ENCODE results near the gene GALK1.

Gene GALK1

DNA sequence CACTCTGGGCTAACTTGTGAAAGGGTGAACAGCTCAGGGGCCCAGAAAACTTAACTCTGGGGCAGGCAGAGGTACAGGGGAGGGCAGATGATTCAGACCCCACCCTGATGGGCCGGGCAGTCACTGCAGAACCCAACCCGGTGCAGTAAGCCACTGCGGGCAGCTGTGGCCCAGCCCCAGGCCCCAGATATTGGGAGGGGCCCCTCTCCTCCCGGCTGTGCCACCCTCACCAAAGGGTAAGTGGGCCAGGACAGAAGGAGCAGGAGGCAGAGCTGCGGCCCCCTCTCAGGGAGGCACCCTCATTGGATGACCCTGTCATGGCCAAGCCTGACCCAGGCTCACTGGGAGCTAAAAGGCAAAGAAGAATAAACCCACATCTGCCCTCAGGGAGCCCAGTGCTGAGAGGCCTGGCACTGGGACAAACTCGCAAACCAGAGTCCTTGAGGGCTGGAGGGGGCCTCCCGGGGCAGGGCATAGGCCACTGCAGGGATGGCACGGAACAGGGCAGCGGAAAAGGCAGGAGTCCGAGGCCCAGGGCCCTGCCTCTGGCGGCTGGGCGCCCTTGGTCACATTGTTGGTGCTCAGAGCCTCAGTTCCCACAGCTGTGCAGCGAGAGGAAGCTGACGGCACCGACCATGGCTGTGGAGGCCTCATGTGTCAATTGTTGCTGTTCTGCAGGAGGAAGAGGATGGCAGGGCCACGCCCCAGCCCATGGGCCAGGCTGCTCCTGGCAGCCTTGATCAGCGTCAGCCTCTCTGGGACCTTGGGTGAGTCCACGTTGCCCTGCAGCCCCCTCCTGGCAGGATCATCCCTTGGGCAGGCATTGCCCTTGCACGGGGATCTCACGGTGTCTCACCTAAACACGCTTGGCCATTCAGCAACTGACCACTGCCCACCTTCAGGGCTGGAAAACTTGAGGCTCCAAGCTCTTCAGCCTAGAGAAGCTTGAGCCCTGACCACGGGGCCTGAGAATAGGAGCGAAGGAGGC lies 40.7 kb downstream of the GALK1 start:
- DNase-seq = no peak

DNA sequence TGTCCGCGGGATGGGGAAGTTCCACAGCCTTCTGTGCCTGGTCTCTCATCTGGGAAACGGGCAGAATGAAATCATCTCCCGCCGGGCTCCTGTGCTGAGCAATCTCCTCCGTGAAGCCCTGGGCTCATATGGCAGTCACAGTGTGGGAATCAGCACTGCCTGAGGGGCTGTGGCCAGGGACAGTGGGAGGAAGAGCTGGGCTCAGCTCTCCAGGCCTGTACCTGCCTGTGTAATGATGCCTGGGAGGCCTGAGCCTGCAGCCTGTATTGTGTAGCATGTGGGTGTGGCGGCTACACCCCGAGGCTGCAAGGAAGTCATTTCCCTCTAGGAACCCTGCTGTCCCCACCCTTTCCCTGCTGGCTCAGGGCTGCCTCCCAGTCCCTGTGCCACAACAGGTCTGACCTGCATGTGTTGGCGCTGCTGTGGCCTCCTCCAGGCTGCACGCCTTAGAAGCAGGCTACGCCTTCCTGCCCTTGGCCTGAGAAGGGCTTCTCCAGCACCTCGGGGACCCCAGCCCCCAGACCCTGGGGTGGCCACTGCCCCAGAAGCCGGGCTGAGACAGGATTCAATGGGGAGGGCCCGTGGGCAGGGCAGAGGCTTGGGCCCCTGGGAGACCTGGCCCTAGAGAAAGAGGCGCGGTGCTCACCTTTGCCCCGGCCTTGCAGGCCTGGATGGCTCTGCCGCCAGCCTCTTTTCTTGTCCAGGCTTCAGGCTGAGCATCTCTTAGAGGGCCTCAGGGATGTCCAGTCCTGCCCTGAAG lies 41.6 kb downstream of the GALK1 start:
- no peak for DNase-seq

DNA sequence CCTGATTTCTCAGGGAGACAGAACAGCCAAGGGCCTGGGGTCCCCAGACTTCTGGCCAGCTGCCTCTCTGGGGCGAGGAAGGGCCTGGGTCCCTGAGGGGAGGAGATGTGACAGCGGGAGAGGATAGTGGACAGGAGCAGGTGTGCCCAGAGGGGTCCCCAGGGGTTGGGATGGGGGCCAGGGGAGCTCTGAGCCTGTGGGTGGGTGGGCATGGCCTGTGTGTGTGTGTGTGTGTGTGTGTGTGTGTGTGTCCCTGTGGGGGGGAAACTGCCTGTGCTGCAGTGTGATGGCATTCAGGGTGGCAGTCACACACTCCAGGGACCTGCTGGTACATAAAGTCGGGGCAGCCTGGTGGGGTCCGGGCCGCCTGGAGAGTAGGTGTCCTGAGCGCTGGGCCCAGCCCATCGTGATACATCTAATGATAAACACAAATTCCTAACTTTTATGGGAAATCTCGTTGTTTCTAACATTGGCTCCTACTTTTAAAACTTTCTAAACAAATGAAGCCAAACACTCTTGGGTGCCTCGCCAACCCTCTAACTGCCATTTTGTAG lies 42.4 kb downstream of the GALK1 start:
- DNase-seq = no peak

DNA sequence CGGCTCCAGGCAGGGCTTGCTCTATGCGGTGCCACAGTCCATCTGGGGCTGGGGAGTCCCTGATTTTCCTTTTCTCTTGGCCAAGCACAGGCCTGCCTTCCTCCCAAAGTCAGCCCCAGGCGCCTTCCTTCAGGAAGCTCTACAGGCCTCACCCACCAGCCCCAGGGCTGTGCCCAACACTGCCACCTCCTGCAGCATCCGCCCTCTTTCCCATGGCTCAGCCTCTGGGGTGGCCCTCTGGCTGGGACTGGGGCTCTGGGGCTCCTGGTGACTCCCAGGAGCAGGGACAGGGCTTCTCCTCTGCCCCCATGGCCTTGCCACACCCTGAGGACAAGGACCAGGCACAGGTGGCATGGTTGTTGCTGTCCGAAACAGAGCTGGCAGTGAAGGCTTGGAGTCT lies 42.9 kb downstream of the GALK1 start:
- no peak for DNase-seq

DNA sequence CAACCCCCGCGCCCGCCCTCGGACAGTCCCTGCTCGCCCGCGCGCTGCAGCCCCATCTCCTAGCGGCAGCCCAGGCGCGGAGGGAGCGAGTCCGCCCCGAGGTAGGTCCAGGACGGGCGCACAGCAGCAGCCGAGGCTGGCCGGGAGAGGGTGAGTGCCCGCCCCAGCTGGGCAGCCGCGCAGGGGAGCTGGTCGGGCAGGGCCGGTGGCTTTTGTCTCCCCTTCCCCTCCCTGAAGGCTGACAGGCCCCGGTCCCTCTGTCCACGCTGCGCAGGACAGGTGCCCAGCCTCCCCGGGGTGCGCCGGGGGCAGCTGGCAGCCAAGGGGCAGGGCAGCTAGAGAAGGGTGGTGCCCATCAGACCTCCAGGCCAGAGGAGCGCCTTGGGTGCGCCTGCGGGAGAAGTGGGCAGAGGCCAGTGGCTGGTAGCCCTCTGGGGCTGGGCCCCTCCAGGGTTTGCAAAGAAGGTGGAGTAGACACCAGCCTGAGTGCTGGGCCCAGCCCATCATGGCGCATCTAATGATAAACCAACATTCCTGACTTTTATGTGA lies 43.5 kb downstream of the GALK1 start:
- no peak for DNase-seq

DNA sequence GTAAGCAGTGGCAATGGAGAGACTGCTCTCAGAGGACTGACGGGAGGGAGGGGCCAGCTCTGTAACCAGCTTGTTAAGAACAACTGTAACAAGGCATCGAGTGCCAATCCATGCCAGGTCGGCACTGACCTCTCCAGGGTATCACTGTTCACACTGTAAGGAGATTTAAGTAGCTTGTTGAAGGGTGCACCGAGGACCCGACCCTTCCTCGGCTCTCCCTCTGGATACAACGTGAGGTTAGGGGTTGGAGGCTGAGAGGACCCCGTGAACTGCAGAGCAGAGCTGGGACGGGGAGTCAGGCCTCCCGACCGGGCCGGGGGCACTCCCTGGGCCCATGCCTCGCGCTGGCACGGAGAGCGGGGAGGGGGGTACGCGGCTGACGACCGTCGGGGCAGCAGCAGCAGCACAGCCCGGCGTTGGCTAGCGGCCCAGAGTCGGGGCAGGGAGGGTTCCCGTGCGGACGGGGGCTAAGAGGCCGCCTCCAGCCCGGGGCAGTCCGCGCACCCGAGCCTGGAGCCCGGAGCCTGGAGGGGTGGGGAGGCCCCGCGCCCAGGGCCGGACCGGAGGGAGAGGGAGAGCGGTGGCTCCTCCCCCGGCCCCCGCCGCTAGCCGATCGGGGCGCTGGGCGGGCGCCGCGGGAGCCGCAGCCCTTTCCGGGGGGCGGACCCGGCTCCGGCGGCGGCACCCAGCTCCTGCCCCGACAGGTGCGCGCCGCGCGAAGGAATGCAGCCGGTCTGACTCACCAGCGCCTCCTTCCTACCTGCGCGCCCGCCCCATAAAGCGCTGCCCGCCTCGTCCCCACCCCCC lies 44.1 kb downstream of the GALK1 start, which contains the start of gene ITGB4:
ITGB4 (plus strand) TSS at position 804 of the 807 bp plus-strand sequence. CDS start 3,245 bp downstream, outside the sequence.
- peak; percentile 61 for DNase-seq

DNA sequence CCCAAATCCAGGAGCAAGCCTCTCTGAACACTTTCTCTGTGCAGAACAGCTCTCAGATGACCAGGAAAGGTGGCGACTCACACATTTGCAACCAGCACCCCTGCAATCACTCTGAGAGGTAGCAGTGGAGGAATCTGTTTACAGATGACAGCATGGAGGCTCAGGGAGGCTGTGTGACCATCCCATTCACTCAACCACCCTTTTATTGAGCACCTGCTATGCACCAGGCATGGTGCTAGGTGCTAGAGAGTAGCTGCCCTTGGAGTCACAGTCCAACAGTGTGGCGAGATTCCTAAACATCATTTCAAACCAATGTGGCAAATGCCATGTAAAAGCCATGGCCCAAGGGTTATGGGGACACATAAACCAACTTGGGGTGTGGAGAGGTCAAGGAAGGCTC lies 45.3 kb downstream of the GALK1 start:
- DNase-seq = no peak

DNA sequence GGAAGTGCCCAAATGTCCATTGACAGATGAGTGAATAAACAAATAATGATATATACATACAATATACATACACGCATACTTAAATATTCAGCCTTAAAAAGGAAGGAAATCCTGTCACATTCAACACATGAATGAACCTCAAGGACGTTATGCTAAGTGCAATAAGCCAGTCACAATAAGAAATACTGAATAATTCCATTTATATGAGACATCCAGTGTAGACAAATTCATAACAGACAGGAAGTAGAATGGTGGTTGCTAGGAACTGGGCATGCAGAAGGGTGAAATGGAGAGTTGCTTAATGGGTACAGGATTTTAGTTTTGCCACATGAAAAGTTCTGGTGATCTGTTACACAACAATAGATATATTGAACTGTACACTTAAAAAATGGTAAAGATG lies 52.5 kb downstream of the GALK1 start:
- DNase-seq = no peak

Measured in midbrain (tissue), 1 donor.